PFSK-1 (cell line): Measurements from ENCODE around the gene USP13.

Experiments
- SIN3A ChIP-seq: IDR thresholded peaks from 2 replicates; pipeline ENCODE4 v1.6.1; 2012; ENCODE audit warnings: mild to moderate bottlenecking, low read length, moderate library complexity, borderline replicate concordance; ENCODE audit not compliant: insufficient read depth
- TAF1 ChIP-seq: IDR thresholded peaks from 2 replicates; pipeline ENCODE4 v1.6.1; 2012; ENCODE audit warnings: low read length, control low read depth, borderline replicate concordance; ENCODE audit not compliant: insufficient read depth

- TF ChIP-seq SIN3A (no peak), TAF1 (no peak)
Observed at GRCh38 chr3:179733797-179734196, 81.0 kb downstream of the USP13 start.
